Activated effector memory CD4-positive, alpha-beta T cell treated with Interleukin-2 at 50 U/mL for 16 hours (primary cell): Measurements from ENCODE around the gene RNF144A.
"Not testable (repeated sequence)": the region's sequence is repeated elsewhere in the genome, so short reads cannot be mapped to it uniquely, and the experiment has no call there.

Source experiments
- DNase-seq: peaks from one replicate; pipeline ENCODE4 v3.0.0-alpha.2; 2020

The RNF144A gene

GRCh38 chr2:6917071-6917760 is at the start of gene RNF144A:
Gene RNF144A, plus strand, starts transcription at chr2:6917412. Its CDS starts 79,515 bp downstream, at chr2:6996927.
- DNase-seq: peak; percentile 66

DNA sequence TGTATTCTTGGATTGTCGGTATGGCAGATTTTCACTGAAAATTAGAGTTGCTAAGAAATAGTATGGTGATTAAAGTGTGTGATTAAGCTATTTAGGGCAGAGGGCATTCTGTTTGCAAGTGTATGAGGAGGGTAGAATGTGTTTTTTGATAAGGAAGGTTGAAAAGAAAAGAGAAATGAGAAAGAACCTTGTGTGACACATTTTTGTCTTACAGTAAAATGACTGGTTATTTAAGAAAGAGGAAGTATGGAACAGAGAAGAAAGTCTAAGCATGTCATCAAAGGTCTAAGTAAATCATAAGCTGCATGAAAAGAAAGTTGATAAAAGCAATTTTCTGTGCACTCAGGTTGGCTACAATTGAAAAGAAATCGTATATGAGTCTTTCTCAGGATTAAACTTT is 44.8 kb upstream of the RNF144A start:
- no peak for DNase-seq

- no peak for DNase-seq
Measured at GRCh38 chr2:6874032-6874431, 43.2 kb upstream of the RNF144A start.

DNA sequence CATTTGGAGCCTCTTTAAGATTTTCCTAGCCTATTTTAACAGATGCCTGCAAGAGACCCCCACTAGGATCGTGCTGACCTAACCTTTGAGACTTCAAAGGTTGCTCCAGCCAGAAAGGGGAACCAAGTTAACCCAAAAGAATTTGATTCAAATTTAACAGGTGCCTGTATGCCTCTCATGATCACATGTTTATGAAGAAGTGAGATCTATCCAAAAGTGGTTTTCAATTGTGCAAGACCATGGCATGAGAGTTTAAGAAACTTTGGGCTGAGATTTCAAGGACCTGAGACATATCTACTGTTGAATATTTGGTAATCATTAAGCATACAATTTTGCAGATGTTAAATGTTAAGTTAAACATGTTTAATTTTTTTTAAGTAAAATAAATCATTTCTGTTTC is 40.9 kb upstream of the RNF144A start:
- DNase-seq: no peak

GRCh38 chr2:6877402-6878304 is 39.6 kb upstream of the RNF144A start, which contains the start of gene RSAD2:
Gene RSAD2, plus strand, starts transcription at chr2:6877777. Its CDS starts 24 bp downstream, at chr2:6877801.
- DNase-seq: no peak

DNA sequence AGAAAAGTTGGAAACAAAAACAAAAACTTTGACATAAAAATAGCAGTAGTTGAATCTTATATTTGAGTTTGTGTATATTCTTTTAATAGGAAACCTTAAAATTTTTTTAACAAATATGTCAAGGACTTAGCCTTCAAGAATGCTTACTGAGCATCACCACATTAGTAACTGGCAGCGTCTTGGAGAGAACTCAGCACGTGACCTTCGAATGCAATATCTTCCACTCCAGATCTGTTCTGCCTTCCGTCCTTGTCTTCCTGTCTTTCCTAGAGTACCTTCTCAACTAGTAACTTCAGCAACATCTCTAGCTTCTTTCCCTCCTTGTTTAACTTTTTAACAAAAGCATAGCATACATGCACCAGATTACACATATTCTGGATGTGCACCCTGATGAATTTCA is 38.7 kb upstream of the RNF144A start:
- no peak for DNase-seq

- DNase-seq: no peak
Measured at GRCh38 chr2:6879011-6879410, 38.2 kb upstream of the RNF144A start.

GRCh38 chr2:6880200-6880733 is 36.9 kb upstream of the RNF144A start:
- no peak for DNase-seq

DNA sequence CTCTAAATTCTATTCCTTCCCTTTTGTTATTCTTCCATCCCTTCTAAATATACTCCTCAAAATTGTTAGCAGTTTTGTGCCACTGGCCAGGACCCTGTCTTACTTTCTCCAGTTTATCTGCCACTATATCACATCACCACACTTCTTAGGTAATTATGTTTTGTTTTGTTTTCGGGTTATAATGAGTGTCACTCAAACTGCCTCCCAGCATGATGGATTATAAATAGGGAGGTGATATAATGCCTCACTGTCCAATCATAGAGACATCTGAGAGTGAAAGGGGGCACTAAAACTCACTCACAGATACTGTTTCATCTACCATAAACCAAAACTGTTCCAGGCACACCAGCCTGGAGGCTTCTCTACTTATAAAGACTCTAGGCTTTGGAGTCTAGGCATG is 36.2 kb upstream of the RNF144A start:
- no peak for DNase-seq

DNA sequence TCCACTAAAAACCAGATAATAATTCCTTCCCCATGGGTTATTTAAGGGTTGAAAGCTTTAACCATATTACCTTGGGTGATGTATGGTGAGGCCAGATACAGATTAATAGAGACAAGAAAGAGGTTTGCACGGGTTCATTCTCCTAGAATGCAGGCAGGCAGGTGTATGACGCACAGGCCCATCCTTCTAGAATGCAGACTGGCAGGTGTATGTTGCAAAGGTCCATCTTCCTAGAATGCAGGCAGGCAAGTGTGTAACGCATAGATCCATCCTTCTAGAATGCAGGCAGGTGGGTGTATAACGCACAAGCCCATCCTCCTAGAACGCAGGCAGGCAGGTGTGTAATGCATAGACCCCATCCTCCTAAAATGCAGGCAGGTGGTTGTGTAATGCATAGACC is 35.7 kb upstream of the RNF144A start:
- DNase-seq: no peak

- no peak for DNase-seq
Measured at GRCh38 chr2:6883448-6884122, 33.6 kb upstream of the RNF144A start.

GRCh38 chr2:6885551-6885950 is 31.7 kb upstream of the RNF144A start:
- DNase-seq: no peak

DNA sequence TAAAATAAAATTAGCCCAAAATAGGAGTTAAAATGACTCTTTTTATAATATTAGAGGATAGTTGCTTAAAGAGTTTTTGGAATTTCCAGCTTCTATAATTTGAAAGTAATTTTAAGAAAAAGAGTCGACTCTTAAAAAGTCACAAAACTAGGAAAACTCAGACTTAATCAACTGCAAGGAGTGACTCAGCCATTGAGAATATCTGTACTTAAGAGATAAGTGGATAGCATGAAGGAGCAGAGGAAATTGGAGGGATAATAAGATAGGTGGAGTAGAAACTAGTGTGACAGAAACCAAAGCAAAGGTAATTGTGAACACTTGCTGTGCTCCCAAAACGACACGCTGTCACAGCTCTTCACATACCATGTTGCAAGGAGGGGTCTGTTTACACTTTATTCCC is 31.2 kb upstream of the RNF144A start:
- DNase-seq: no peak

GRCh38 chr2:6887751-6888192 is 29.4 kb upstream of the RNF144A start:
- DNase-seq: no peak

DNA sequence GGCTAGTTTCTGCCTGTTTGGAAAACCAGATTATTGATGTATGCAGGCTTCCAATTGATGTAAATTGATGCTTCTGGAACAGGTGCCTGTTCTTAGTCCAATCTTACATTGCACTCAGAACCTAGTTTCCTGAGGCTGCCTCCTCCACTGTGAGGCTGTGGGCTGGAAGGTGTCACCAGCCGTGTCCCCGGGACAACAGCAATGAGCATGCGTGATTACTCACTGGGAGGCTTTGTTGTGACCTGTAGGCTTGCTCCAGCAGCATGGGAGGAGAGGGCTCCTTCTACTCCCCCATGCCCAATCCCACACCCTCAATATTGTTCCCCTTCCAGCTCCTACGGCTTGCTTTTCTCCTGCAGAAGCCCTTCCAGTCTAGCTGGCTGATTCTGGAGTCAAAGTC is 28.5 kb upstream of the RNF144A start:
- no peak for DNase-seq

- DNase-seq: no peak
Measured at GRCh38 chr2:6893876-6894482, 23.2 kb upstream of the RNF144A start.

DNA sequence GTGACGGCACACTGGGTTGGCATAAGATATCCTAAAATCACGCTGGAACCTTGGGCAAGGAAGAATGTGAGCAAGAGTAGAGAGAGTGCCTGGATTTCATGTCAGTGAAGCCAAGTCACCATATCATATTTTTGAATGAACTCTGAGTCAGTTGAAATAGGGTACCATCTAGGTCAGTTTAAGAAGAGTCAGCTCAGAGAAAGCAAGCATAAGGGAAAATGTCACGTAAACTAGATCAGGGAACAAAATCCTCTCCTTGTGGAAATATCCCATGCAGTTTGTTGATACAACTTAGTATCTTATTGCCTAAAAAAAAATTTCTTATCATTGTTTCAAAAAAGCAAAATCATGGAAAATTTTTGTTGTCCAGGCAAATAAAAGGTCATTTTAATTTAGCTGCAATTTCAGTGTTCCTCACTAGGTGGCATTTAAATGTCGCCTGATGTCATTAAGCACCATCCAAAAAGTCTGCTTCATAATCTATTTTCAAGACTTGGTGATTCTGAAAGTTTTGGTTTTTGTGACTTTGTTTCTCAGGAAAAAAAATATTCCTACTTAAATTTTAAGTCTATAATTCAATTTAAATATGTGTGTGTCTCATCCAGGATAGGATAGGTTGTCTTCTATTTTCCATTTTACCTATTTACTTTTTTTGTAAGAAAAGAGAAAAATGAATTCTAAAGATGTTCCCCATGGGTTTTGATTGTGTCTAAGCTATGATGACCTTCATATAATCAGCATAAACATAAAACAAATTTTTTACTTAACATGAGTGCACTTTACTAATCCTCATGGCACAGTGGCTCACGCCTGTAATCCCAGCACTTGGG is 20.1 kb upstream of the RNF144A start:
- no peak for DNase-seq

- DNase-seq: not testable (repeated sequence)
Measured at GRCh38 chr2:6902581-6902980, 14.6 kb upstream of the RNF144A start.

- DNase-seq: no peak
Measured at GRCh38 chr2:6905668-6906067, 11.5 kb upstream of the RNF144A start.

DNA sequence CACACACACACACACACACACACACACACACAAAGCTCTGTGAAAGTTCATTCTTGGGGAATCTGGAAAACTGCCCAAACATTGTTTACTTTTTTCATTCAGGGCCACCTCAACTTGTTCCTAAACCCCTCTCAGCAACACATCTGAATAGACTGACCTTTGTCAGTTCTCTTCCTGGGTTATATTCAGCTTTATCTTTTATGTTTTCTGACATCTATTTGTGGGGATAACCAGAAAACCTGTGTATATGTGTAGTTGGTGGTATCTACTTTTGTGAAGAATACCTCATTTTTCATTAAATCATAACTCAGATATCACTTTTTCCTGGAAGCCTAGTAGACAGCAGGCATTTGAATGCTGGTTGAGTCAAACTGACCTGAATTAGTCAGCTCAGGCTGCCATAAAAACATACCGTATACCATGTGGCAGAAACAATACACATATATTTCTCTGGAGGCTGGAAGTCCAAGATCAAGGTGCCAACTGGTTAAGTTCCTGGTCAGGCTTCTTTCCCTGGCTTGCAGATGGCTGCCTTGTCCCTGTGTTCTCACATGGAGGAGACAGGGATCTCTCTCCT is 11.0 kb upstream of the RNF144A start:
- DNase-seq: no peak

- no peak for DNase-seq
Measured at GRCh38 chr2:6908291-6908690, 8.9 kb upstream of the RNF144A start.
